PC-9 (cell line): Measurements from ENCODE around the gene CHFR.

ENCODE experiments used
- CTCF ChIP-seq: fragments of 200-600 bp; sonication (generic); conservative IDR thresholded peaks from 2 replicates; pipeline ENCODE4 v1.6.1; 2017; ENCODE audit warnings: mixed run types, antibody characterized with exemption, mild to moderate bottlenecking, moderate library complexity
- EZH2 ChIP-seq: fragments of 200-600 bp; sonication (generic); IDR thresholded peaks from 2 replicates; pipeline ENCODE4 v1.8.0; 2017; ENCODE audit warnings: antibody characterized with exemption, low read depth

GRCh38 chr12:132803125-132803524, 84.3 kb downstream of the CHFR start:
- no peak for TF ChIP-seq CTCF
- TF ChIP-seq EZH2 = no peak
